Measurements from ENCODE around the gene ASB13.
"Not testable (repeated sequence)": the region's sequence is repeated elsewhere in the genome, so short reads cannot be mapped to it uniquely, and the experiment has no call there.

ASB13 gene

GRCh38 chr10:5622186-5622960 lies 44.0 kb downstream of the ASB13 start:
- no peak for DNase-seq

DNA sequence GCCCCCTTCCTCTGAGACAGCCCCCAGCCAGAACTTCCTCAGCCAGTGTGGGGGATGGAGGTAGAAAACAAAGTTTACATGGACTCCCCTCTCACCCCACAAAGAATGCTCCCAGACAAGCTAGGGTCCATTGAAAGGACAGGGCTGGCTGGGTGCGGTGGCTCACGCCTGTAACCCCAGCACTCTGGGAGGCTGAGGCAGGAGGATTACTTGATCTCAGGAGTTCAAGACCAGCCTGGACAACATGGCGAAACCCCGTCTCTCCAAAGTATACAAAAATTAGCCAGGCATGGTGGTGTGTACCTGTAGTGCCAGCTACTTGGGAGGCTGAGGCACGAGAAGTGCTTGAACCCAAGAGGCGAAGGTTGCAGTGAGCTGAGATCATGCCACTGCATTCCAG lies 45.0 kb downstream of the ASB13 start:
- not testable (repeated sequence) for DNase-seq

DNA sequence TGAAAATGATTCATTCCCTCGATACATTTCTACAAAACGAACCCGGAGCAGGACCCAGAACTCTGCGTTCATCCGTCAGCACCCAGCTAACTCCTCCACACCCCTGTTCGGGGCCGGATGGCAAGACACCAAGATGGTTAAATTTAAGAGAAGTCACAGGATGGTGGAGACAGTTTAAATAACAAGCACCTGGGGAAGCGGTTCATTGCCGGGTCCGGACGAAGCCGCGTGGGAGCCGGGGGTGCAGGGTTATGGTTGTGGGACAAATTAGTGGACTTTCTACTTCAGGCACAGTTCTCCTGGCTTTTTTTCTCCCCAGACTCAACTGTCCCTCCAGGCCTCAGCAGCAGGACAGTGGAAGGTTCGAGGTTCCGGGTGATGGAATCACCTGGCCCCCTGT lies 45.4 kb downstream of the ASB13 start:
- DNase-seq: no peak

GRCh38 chr10:5620223-5620721 lies 46.1 kb downstream of the ASB13 start:
- DNase-seq: no peak

- DNase-seq: no peak
Observed at GRCh38 chr10:5619362-5620211, 46.8 kb downstream of the ASB13 start.

- DNase-seq: no peak
Observed at GRCh38 chr10:5618829-5619228, 47.6 kb downstream of the ASB13 start.

GRCh38 chr10:5618042-5618441 lies 48.4 kb downstream of the ASB13 start:
- DNase-seq: no peak

GRCh38 chr10:5617521-5617920 lies 48.9 kb downstream of the ASB13 start:
- DNase-seq: no peak

DNA sequence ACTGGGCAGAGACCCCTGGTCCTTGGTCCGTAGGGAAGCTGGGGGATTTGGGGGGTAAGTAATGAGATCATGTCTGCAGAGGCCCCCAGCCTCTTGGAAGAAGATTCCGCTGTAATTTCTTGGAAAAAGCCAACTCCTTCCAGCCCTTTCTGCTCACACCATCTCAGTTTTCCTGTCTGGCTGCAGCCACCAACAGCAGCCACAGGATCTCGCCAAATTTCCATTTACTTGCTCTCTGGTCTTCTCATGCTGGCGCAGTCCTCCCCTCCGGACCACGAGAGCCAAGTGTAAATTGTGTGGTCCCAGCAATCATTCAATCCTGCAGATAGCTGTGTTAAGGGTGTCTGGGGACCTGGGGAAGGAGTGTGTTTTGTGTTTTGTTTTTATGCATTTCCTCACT lies 49.6 kb downstream of the ASB13 start:
- DNase-seq: no peak

DNA sequence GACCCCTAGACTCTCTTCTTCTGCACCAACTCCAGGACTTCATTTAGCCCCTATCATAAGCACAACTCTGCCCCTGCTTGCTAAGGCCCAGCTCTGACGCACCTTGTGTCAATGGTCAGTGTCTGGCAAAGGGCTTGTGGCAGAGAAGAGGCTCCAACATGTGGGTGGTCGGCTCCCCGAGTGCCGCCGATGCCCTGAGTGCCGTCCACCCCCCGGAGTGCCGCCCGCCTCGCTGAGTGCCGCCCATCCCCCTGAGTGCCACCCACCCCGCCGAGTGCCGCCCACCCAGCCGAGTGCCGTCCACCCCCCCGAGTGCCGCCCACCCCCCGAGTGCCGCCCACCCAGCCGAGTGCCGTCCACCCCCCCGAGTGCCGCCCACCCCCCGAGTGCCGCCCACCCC lies 50.3 kb downstream of the ASB13 start:
- DNase-seq: no peak

GRCh38 chr10:5615316-5615715 lies 51.1 kb downstream of the ASB13 start:
- no peak for DNase-seq

DNA sequence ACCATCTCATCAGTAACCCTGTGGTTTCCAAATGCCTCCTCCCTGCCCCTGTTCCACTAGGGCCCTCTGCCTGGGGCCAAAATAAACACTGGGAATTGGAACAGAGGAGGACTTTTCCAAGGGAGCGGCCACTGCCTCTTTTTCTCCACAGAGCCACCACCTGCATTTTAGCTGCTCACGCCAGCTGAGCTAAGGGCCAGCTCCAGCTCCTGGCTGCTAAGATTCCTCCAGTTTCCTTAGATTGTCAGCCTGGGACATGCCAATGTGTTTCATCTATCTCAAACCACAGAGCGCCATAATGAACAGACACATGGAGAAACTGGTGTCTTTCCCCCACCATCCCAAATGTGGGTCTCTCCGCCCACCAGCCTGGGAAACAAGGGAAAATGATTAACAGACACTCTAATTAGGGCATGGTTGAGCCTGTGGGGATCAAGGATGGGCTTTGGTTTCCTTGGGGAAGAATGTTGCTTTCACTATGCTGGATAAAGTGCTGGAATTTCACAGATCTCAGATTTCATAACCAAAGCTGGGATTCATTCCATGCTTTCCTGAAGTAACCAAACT lies 52.2 kb downstream of the ASB13 start:
- no peak for DNase-seq

GRCh38 chr10:5613481-5614154 lies 52.8 kb downstream of the ASB13 start:
- no peak for DNase-seq

- DNase-seq: no peak
Observed at GRCh38 chr10:5611899-5612680, 54.3 kb downstream of the ASB13 start.

- DNase-seq: no peak
Observed at GRCh38 chr10:5609952-5610616, 56.3 kb downstream of the ASB13 start.

GRCh38 chr10:5608608-5609220 lies 57.7 kb downstream of the ASB13 start:
- DNase-seq: no peak

- no peak for DNase-seq
Observed at GRCh38 chr10:5607594-5607993, 58.8 kb downstream of the ASB13 start.

DNA sequence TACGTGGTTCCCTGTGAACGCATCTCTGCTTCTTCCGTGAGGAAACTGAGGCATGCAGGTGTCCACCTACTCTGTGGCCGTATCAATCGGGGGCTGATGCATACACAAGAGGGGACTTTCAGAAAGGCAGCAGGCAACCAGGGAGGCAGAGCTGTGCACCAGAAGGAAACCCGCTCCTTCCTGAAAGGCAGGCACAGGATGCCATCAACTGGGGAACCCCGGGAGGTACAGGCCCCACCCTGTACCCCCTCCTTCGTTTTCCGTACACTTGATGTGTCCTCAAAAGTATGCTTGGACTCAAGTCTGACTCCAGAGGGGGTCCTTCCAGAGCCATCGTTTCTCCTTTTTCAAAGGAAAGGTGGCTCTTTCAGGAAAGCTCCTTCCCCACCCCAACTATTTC lies 59.5 kb downstream of the ASB13 start:
- DNase-seq: no peak

- no peak for DNase-seq
Observed at GRCh38 chr10:5606321-5606720, 60.1 kb downstream of the ASB13 start.

DNA sequence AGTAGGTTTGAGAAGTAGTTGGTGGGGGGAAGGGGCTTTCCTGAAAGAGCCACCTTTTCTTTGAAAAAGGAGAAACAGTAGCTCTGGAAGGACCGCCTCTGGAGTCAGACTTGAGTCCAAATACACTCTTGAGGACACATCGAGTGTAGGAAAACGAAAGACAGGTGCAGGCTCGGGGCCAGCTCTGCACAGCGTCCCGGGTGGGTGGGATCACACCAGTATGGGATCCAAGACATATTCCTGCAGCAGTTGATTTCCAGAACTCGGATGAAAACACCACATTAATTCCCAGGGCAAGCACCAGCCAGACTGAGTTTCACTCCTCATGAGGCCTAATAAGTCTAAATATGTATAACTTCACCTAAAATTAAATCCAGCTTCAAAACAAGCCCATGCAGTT lies 61.4 kb downstream of the ASB13 start:
- no peak for DNase-seq

- no peak for DNase-seq
Observed at GRCh38 chr10:5604236-5604925, 62.0 kb downstream of the ASB13 start.

Measured in suppressor macrophage treated with lipopolysaccharide for 1 hour (primary cell).